GM21737 (cell line): ENCODE measurements around the gene PKP4.

ENCODE experiments used
- ATAC-seq: cut with Tn5 transposase; IDR thresholded peaks from one replicate; pipeline ENCODE4 v1.9.1; 2021; ENCODE audit warnings: mild to moderate bottlenecking, moderate library complexity; ENCODE audit not compliant: unreplicated experiment

Gene PKP4

GRCh38 chr2:158539176-158540005 is 82.6 kb downstream of the PKP4 start:
- ATAC-seq: no peak

DNA sequence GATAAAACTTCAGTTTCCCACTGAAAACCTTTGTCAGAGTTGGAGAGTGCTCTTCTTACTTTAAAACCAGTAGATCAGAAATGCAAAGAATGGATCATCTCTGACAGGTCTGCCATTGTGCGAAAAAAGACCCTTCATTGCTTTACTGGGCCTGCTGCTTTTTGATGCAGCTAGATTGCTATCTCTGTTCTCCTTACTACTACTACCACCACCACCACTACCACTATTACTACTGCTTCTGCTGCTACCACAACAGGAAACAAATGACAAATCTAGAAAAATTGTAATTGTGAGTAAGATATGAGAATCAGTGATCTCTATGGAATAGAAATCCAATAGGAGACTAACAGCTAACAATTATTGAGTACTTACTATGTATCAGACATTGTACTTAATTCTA is 85.8 kb downstream of the PKP4 start:
- no peak for ATAC-seq

DNA sequence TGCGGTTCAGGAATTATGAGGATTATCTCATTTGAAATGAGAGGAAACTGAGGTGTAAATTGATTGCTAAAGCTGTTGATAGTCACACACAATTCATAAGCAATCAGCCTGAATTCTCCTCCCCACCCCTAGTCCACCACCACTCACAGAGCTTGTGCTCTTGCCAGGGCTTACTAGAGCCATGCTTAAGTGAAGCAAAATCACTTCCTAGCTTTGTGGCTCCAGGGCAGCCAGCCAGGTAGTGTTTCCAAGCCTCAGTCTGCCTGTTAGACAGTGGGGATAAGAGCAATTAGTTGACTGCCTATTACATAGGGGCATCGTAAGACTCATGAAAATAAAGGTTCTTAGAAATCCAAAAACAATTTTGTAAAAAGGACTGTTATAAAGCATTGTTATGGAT is 87.2 kb downstream of the PKP4 start:
- ATAC-seq: no peak

- no peak for ATAC-seq
These were observed 88.2 kb downstream of the PKP4 start for GRCh38 chr2:158544998-158545397.

DNA sequence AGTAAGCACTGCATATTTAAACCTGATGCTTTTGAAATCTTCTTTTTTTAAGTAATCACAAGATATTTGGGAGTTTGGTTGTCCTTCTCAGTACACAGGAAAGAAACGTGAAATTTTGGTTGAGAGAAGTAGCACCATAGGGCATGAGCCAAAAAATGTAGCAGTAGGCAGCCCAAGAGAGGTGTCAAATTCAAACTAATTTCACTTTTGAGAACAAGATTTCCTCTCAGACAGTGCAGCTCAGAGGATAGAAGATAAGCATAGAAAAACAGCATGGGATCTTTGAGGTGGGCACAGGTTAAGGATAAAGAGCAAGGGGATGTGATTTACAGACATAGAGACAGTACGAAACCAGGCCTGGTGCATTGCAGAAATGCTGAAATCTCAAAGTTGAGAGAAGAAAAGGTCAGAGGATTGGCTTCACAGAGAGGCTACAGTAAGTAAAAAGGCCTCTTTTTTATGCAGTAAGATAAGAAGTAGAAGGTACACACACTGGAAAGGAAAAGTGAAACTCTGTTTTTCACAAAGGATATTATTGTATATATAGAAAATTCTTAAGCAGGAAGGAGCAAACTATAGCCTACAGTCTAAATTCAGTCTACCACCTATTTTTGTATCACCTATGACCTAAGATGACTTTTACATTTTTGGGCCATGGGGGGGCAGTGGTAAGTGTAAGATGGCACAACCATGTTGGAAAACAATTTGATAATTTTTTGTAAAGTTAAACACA is 89.8 kb downstream of the PKP4 start:
- ATAC-seq: peak; percentile 77

- no peak for ATAC-seq
These were observed 96.5 kb downstream of the PKP4 start for GRCh38 chr2:158553257-158553656.

DNA sequence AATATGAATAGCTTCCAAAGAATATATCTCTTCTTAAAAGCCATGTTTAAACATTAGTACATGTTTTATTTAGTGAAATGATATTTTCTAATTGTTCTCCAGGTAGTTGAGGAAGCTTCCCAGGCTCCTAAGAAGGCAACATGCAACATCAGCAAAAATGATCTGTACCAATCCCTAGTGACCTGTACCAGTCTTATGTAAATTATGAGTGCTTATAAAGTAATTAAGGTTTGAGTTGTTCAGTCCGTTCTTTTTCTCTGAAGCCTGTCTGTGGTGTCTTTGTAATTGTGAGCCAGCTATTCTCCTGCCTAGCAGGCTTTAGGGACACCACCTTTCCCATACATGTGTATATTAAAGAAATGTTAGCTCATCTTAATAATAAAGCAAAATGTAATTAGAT is 98.2 kb downstream of the PKP4 start:
- ATAC-seq: no peak

- ATAC-seq: no peak
These were observed 99.4 kb downstream of the PKP4 start for GRCh38 chr2:158556124-158556523.

DNA sequence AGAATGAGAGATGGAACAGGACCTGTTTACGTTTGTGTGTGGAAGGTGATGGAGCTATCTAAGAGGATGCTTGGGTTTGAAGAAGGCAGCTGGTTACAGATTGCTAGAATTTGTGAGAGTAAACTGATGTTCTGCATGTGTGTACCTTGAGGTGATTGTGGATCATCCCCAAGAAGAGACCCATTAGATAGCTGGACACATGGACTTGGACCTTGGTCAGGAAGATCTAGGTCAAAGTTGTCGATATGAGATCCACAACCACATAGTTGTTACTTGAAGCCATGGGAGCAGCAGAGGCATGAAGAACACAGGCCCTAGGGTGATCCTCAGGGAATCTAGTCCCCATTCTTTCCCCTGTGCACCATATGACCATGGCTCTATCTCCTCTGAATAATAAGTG is 101.0 kb downstream of the PKP4 start:
- ATAC-seq: no peak

DNA sequence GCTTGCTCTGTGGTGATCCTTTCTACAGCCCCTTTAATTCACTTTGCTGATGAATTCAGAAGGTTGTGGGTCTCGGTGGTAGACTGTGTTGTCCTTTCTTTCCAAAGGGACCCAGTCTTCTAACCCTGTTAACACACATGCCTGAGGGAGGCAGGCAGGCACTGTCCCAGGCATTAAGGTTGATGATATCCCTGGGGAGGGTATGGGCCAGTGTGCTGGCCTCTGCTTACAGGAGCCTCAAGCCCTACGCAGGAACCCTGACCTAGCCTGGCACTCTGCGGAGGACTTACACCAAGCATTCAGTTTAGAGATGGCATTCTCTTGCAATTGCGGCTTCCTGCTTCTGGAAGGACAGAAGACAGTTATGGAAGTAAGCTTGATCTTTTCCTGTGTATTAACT is 102.5 kb downstream of the PKP4 start:
- no peak for ATAC-seq

GRCh38 chr2:158560259-158560658 is 103.5 kb downstream of the PKP4 start:
- no peak for ATAC-seq

DNA sequence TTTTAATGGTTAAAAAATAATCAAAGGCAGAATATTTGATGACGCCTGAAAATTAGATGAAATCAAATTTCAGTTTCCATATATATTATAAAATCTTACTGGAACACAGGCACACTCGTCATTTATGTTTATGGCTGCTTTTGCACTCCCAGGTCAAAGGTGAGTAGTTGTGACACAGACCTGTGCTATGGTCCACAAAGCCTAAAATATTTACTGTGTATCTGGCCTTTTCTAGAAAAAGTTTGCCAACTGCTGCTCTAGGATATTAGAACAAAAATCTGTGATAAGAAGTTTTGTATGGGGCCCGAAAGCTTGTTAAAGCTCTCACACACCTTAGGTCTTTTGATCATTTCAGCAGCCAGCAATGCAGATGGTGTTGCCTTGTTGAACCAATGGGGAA is 104.3 kb downstream of the PKP4 start:
- ATAC-seq: no peak

DNA sequence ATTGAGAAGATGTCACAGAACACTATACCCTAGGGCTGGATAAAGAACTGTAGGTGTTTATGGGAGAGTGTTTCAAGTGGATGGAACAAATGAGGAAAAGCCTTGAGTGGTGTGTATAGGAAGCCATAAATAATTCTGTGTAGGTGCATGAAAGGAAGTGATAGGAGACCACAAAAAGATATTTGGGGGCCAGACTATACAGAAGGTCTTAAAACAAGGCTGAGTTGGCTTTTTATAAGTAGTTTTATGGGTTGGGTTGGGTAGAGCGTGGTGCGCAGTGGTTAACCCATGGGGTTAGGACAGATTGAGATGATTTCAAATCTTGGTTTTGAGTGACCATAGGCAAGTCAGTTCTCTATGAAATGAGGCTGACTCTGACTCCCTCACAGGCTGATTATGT is 110.5 kb downstream of the PKP4 start:
- no peak for ATAC-seq

- ATAC-seq: no peak
These were observed 112.5 kb downstream of the PKP4 start for GRCh38 chr2:158569284-158569683.

- ATAC-seq: no peak
These were observed 114.1 kb downstream of the PKP4 start for GRCh38 chr2:158570869-158571268.

- no peak for ATAC-seq
These were observed 117.0 kb downstream of the PKP4 start for GRCh38 chr2:158573739-158574138.

DNA sequence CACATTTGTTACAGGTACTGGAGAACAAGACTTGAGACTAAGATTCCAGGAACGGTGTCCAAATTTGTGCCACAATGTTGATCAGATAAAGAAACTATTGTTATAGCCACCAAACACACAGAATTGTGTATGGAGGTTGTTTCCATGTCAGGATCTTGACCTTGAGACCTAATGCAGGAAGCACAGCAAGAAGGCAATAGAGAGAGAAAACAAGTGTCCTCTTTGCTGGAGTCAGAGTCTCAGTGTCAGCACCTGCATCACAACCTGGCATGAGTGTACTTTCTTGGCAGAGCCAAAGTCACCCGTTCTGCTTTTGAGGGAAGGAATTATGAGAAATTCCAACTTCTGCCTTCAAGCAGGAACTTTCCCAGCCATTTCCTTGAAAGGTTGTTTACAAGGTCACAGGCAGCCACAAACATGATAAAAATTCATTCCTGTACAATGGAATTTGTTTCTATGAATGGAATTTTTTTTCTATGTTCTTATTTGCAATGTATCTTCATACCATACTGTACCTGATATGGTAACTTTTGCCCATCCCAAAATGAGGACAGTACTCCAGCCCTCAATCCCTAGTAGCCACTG is 118.4 kb downstream of the PKP4 start:
- ATAC-seq: no peak

GRCh38 chr2:158577141-158577540 is 120.4 kb downstream of the PKP4 start:
- ATAC-seq: no peak

DNA sequence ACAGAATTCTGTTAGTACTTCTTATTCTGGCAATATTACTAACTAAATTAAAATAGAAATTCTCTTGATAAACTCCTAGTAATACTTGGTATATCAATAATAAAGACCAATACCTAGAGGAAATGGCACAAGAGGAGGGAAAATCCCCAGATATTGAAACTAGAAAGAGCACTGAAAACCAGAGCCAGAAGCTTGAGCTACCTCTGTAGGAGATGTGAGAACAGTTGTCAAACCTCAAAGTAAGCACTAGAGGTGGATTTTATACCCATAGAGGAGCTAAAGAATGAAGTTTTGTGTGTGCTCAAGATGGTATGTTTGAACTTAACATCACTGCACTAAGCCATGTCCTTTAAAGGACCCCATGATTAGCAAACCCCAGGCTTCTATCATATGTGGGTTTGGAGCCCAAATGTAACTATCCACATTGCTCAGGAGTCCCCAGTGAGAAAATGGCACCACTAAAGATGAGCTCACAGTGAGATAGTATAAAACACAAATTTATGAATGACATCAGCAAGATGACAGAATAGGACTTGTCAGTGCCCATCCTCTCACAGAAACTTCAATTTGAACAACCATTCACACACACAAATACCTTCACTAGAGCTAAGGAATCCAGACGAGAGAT is 122.1 kb downstream of the PKP4 start:
- peak; percentile 94 for ATAC-seq

DNA sequence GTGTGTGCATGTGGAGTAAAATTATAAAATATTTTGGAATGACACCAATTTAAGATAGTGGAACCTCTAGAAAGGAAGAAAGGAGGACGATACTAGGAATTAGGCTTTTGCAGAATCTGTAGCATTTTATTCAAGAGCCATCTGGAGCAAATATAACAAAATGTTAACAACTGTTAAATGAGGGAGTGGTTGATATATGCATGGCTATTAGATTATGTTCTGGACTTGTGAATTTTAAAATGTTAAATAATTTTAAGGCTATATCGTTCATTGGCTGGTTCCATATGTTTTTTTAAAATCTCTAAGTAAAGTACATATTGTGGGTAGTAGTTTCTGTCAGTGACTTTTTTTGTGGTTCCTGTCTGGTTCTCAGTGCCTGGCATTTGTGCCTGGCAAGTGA is 123.2 kb downstream of the PKP4 start:
- no peak for ATAC-seq

DNA sequence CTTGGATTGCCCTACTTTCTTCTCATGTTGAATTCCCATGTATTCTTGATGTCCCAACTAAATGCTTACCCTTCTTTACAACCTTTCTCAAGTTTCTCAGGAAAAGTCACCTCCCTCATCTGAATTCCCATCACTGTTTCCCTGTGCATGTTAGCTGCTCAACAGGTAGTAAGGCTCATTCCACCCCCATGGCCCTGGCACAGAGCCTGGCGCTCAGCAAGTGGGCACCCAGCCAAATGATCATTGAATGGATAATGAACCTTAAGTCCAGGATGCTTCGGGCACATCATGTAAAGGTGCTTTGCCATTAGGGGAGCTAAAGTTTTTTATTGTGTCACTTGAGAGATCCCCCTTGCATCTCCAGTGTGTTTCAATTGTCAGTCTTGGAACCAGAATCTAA is 124.0 kb downstream of the PKP4 start:
- ATAC-seq: no peak

DNA sequence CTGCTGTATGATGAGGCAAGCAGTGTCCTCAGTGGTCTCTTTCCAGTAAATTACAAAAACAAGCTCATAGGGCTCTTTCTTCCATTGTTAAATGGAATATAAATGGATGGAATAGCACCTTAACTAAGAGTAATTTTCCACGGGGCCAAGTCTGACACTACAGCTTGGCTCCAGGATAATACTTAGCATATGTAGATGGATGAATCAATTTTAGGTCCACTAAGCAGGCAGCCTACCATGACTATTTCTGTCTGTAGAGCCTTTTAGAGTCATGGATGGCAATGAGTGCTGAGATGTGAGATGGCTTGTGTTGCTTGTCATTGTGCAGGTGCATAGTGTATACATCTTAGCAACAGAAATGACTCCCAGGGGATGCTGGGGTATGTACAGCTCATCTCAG is 125.9 kb downstream of the PKP4 start:
- ATAC-seq: no peak
